IPS-18c (cell line): ENCODE data around the gene EIF4B.

Source experiments
- H3K4me3 ChIP-seq: 2 replicates; pipeline ENCODE4 v1.7.0; 2013; ENCODE audit warnings: low read depth, mild to moderate bottlenecking, low read length, moderate library complexity; ENCODE audit not compliant: insufficient read depth
- H3K9me3 ChIP-seq: one replicate; pipeline ENCODE4 v1.6.1; 2013; ENCODE audit warnings: mild to moderate bottlenecking, low read length, moderate library complexity; ENCODE audit not compliant: control insufficient read depth, insufficient read depth

Gene EIF4B

GRCh38 chr12:53061404-53062010 lies 55.3 kb downstream of the EIF4B start:
- H3K9me3 ChIP-seq, result no peaks in the 10 kb centered on the region
- no peak overlapping the region for H3K4me3 ChIP-seq

GRCh38 chr12:53062011-53062961 lies 56.0 kb downstream of the EIF4B start:
- Histone ChIP-seq H3K9me3 (no peaks in the 10 kb centered on the region), H3K4me3 (no peak overlapping the region)

GRCh38 chr12:53062977-53063707 lies 56.9 kb downstream of the EIF4B start:
- Histone ChIP-seq H3K4me3 (no peak overlapping the region), H3K9me3 (no peaks in the 10 kb centered on the region)

GRCh38 chr12:53063708-53064612 lies 57.7 kb downstream of the EIF4B start:
- no peak overlapping the region for H3K4me3 ChIP-seq
- no peaks in the 10 kb centered on the region for H3K9me3 ChIP-seq

- H3K9me3 ChIP-seq, result no peaks in the 10 kb centered on the region
Measured at GRCh38 chr12:53064613-53065436, 58.6 kb downstream of the EIF4B start.

GRCh38 chr12:53065470-53065869 lies 59.2 kb downstream of the EIF4B start:
- no peak overlapping the region for H3K4me3 ChIP-seq
- no peaks in the 10 kb centered on the region for H3K9me3 ChIP-seq

More at GRCh38 chr12:53064613-53065436, 58.6 kb downstream of the EIF4B start:
- no peak overlapping the region for H3K4me3 ChIP-seq

- Histone ChIP-seq H3K4me3 (no peak overlapping the region), H3K9me3 (no peaks in the 10 kb centered on the region)
Measured at GRCh38 chr12:53065975-53066931, 60.0 kb downstream of the EIF4B start.

GRCh38 chr12:53067074-53067992 lies 61.1 kb downstream of the EIF4B start:
- no peak overlapping the region for H3K4me3 ChIP-seq
- H3K9me3 ChIP-seq, result no peaks in the 10 kb centered on the region

- Histone ChIP-seq H3K9me3 (no peaks in the 10 kb centered on the region), H3K4me3 (no peak overlapping the region)
Measured at GRCh38 chr12:53067993-53068770, 61.9 kb downstream of the EIF4B start.

GRCh38 chr12:53068811-53069585 lies 62.7 kb downstream of the EIF4B start:
- no peaks in the 10 kb centered on the region for H3K9me3 ChIP-seq
- no peak overlapping the region; the same call in 1 of the 2 replicates for H3K4me3 ChIP-seq

GRCh38 chr12:53069621-53070410 lies 63.6 kb downstream of the EIF4B start:
- Histone ChIP-seq H3K4me3 (no peak overlapping the region), H3K9me3 (no peaks in the 10 kb centered on the region)

GRCh38 chr12:53070877-53071492 lies 64.7 kb downstream of the EIF4B start:
- H3K9me3 ChIP-seq, result peaks cover 2% of the 10 kb centered on the region

More at GRCh38 chr12:53070877-53071492, 64.7 kb downstream of the EIF4B start:
- no peak overlapping the region for H3K4me3 ChIP-seq
